Adrenal gland (tissue), 5 donors: ENCODE data around the gene PLEKHM2.

Experiments
- POLR2A ChIP-seq, 2 donors: fragments of 450-650 bp; IDR thresholded peaks; one replicate each; pipeline ENCODE4 v1.6.1; 2017; ENCODE audit warnings: antibody characterized with exemption in 2 of 2, mild to moderate bottlenecking in 2 of 2, moderate library complexity in 1 of 2
- TF ChIP-seq, protein P1 (sequence below), 6 experiments: fragments of 450-650 bp in 4 of 6; fragments of 200-600 bp in 2 of 6; sonication (generic) in 1 of 6; IDR thresholded peaks; 1 replicate in 5 of 6; 2 replicates in 1 of 6; pipeline versions ENCODE4 v1.5.1 to v1.8.0; 2016 to 2021; ENCODE audit warnings: antibody characterized with exemption in 6 of 6, mild to moderate bottlenecking in 2 of 6, moderate library complexity in 1 of 6
- donor health status: DM: no; HTN: no; CAD: no.

DNA sequence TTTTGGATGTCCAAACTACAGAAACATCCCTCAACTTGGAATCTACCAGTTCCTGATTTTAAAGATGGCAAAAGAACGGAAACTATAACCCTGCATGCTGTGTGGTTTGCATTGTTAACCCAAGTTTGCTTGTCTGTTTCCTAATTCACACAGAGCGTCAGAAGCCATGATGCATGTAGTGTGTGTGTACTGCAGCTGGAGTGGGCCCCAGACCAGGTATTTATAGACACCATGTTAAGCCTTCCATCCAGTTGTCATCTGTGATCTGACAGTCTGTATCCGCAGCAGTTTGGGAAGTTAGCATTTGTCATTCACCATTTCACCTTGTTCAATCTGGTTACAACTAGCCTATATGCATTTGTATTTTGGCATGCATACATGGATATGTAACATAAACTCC is 27.7 kb upstream of the PLEKHM2 start:
- TF ChIP-seq, protein P1, sequence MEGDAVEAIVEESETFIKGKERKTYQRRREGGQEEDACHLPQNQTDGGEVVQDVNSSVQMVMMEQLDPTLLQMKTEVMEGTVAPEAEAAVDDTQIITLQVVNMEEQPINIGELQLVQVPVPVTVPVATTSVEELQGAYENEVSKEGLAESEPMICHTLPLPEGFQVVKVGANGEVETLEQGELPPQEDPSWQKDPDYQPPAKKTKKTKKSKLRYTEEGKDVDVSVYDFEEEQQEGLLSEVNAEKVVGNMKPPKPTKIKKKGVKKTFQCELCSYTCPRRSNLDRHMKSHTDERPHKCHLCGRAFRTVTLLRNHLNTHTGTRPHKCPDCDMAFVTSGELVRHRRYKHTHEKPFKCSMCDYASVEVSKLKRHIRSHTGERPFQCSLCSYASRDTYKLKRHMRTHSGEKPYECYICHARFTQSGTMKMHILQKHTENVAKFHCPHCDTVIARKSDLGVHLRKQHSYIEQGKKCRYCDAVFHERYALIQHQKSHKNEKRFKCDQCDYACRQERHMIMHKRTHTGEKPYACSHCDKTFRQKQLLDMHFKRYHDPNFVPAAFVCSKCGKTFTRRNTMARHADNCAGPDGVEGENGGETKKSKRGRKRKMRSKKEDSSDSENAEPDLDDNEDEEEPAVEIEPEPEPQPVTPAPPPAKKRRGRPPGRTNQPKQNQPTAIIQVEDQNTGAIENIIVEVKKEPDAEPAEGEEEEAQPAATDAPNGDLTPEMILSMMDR (IDR thresholded peaks at IDR 0.05), result no peak
- TF ChIP-seq POLR2A (IDR thresholded peaks at IDR 0.05), result no peak
